Measurements from ENCODE around the gene LRRC8C.

LRRC8C gene

GRCh38 chr1:89755591-89755990 is 122.7 kb downstream of the LRRC8C start:
- Histone ChIP-seq H3F3A (ENCODE audit: low read depth) (no peaks in the 10 kb centered on the region; the same call in 1 of the 2 replicates), H3K4me1 (ENCODE audit: insufficient read depth, low read length, poor library complexity, severe bottlenecking) (peaks cover 37% of the 10 kb centered on the region), H3K36me3 (ENCODE audit: insufficient read depth, low read length) (no peaks in the 10 kb centered on the region), H3K4me3 (ENCODE audit: low read length, poor library complexity, severe bottlenecking) (no peak overlapping the region), H2AFZ (ENCODE audit: low read length) (no peak overlapping the region), H3K9me2 (replicated peaks; ENCODE audit: low read depth, low read length) (no peaks in the 10 kb centered on the region), H3K9ac (ENCODE audit: low read depth, low read length, poor library complexity, severe bottlenecking) (no peak overlapping the region), H4K20me1 (ENCODE audit: insufficient read depth, low read length, poor library complexity, severe bottlenecking) (no peaks in the 10 kb centered on the region), H3K4me2 (ENCODE audit: low read depth, low read length, poor library complexity, severe bottlenecking) (no peak overlapping the region), H3K79me2 (ENCODE audit: insufficient read depth, low read length) (no peaks in the 10 kb centered on the region), H3K27me3 (ENCODE audit: insufficient read depth, low read length, poor library complexity, severe bottlenecking) (no peaks in the 10 kb centered on the region), H3K9me3 (ENCODE audit: insufficient read depth, low read depth, low read length) (no peaks in the 10 kb centered on the region)
- TF ChIP-seq CTCF (conservative IDR thresholded peaks at IDR 0.05; ENCODE audit: low read length), result no peak
- TF ChIP-seq EZH2phosphoT487 (IDR thresholded peaks at IDR 0.05; ENCODE audit: borderline replicate concordance), result no peak

- Histone ChIP-seq H3K4me3 (ENCODE audit: low read length, poor library complexity, severe bottlenecking) (peak overlapping the region; percentile 63), H2AFZ (ENCODE audit: low read length) (peak overlapping the region; percentile 77), H3K9ac (ENCODE audit: low read depth, low read length, poor library complexity, severe bottlenecking) (peak overlapping the region; percentile 55), H3K4me1 (ENCODE audit: insufficient read depth, low read length, poor library complexity, severe bottlenecking) (peaks cover 39% of the 10 kb centered on the region), H3K9me2 (replicated peaks; ENCODE audit: low read depth, low read length) (no peaks in the 10 kb centered on the region), H3K9me3 (ENCODE audit: insufficient read depth, low read depth, low read length) (no peaks in the 10 kb centered on the region), H4K20me1 (ENCODE audit: insufficient read depth, low read length, poor library complexity, severe bottlenecking) (no peaks in the 10 kb centered on the region), H3K79me2 (ENCODE audit: insufficient read depth, low read length) (no peaks in the 10 kb centered on the region), H3K27me3 (ENCODE audit: insufficient read depth, low read length, poor library complexity, severe bottlenecking) (no peaks in the 10 kb centered on the region), H3K4me2 (ENCODE audit: low read depth, low read length, poor library complexity, severe bottlenecking) (peak overlapping the region; percentile 89), H3F3A (ENCODE audit: low read depth) (no peaks in the 10 kb centered on the region; the same call in 1 of the 2 replicates), H3K36me3 (ENCODE audit: insufficient read depth, low read length) (no peaks in the 10 kb centered on the region)
- TF ChIP-seq CTCF (conservative IDR thresholded peaks at IDR 0.05; ENCODE audit: low read length), result no peak
- no peak for TF ChIP-seq EZH2phosphoT487 (IDR thresholded peaks at IDR 0.05; ENCODE audit: borderline replicate concordance)
Measured at GRCh38 chr1:89757532-89757931, 124.6 kb downstream of the LRRC8C start.

GRCh38 chr1:89758156-89758555 is 125.2 kb downstream of the LRRC8C start:
- Histone ChIP-seq H3K9me2 (replicated peaks; ENCODE audit: low read depth, low read length) (no peaks in the 10 kb centered on the region), H3F3A (ENCODE audit: low read depth) (no peaks in the 10 kb centered on the region; the same call in 1 of the 2 replicates), H4K20me1 (ENCODE audit: insufficient read depth, low read length, poor library complexity, severe bottlenecking) (no peaks in the 10 kb centered on the region), H3K9me3 (ENCODE audit: insufficient read depth, low read depth, low read length) (no peaks in the 10 kb centered on the region), H3K4me3 (ENCODE audit: low read length, poor library complexity, severe bottlenecking) (peak overlapping the region; percentile 63), H3K9ac (ENCODE audit: low read depth, low read length, poor library complexity, severe bottlenecking) (peak overlapping the region; percentile 55), H3K4me1 (ENCODE audit: insufficient read depth, low read length, poor library complexity, severe bottlenecking) (peaks cover 43% of the 10 kb centered on the region), H3K79me2 (ENCODE audit: insufficient read depth, low read length) (no peaks in the 10 kb centered on the region), H3K27me3 (ENCODE audit: insufficient read depth, low read length, poor library complexity, severe bottlenecking) (no peaks in the 10 kb centered on the region), H3K4me2 (ENCODE audit: low read depth, low read length, poor library complexity, severe bottlenecking) (peak overlapping the region; percentile 89), H3K36me3 (ENCODE audit: insufficient read depth, low read length) (no peaks in the 10 kb centered on the region), H2AFZ (ENCODE audit: low read length) (peak overlapping the region; percentile 77)
- TF ChIP-seq CTCF (conservative IDR thresholded peaks at IDR 0.05; ENCODE audit: low read length) (no peak), EZH2phosphoT487 (IDR thresholded peaks at IDR 0.05; ENCODE audit: borderline replicate concordance) (no peak)
